ENCODE measurements around the gene DNAJA2.
A peak's percentile ranks its signal among the peaks of the same experiment; 100 is the strongest.

The DNAJA2 gene

DNA sequence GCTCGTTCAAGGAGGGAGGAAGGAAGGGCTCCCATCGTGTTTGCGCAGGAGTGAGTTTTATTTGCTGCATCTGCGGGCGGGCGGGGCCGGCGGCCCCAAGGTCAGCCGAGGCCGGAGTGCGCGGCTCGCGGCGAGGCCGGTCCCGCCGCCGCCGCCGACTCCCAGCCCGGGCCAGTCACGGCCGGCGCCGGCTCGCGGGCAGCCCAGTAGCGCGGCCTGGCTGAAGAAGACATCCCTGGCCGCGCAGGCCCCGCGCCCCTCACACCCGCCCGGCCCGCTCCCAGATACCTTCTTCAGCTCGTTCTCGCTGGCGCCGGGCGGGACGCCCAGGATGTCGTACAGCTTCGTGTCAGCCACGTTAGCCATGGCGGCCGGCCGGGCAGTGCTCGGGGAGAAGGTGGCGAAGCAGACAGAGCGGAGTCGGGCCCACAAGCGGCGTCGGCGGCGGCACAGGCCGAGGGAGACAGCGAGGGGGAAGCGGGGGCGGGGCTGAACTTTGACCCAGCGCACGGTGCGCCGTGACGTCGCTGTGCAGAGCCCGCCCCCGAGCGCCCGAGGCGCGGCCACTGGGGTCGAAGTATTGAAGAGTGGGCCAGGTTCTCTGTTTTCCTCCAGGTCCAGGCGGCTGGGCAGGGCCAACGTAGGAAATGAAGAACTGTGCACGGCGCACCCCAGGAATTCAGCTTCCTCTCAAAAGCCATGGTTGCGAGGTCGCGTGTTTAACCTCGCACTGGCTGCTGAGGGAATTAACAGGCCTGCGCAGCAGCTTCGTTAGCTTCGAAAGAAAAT is at the start of gene DNAJA2:
DNAJA2 (minus strand) TSS at position 468 of the 789 bp plus-strand sequence; CDS start at position 366, 102 bp downstream.
- DNase-seq (ENCODE audit: low read depth) = peak; percentile 93
- TF ChIP-seq, protein P1, sequence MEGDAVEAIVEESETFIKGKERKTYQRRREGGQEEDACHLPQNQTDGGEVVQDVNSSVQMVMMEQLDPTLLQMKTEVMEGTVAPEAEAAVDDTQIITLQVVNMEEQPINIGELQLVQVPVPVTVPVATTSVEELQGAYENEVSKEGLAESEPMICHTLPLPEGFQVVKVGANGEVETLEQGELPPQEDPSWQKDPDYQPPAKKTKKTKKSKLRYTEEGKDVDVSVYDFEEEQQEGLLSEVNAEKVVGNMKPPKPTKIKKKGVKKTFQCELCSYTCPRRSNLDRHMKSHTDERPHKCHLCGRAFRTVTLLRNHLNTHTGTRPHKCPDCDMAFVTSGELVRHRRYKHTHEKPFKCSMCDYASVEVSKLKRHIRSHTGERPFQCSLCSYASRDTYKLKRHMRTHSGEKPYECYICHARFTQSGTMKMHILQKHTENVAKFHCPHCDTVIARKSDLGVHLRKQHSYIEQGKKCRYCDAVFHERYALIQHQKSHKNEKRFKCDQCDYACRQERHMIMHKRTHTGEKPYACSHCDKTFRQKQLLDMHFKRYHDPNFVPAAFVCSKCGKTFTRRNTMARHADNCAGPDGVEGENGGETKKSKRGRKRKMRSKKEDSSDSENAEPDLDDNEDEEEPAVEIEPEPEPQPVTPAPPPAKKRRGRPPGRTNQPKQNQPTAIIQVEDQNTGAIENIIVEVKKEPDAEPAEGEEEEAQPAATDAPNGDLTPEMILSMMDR (IDR thresholded peaks at IDR 0.05; ENCODE audit: insufficient read depth, low read depth, low read length, missing control alignments) = no peak
- peak within 1 kb of the TSS; percentile 73 for H3K4me3 ChIP-seq (ENCODE audit: low read depth, low read length)

DNA sequence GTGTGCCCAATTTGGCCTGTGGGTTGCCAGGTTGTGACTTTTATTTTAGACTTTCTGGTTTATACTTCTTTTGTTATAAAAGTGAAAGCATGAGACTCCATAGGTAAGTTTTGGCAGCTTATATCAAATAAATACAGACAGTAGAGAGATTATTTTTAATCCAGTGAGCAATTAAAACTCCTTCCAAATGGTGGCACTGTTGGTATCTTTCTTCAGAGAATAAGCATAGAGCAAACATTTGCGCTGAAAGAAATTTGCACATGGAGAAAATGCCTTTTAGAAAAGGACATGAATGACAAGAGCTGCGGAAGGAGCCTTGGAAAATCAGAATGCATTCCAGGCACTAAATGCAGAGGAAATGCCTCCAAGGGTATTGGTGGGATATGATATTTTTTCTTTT is 46.1 kb upstream of the DNAJA2 start:
- no peak overlapping the region for H3K4me3 ChIP-seq (ENCODE audit: low read depth, low read length)
- TF ChIP-seq, protein P1 (IDR thresholded peaks at IDR 0.05; ENCODE audit: insufficient read depth, low read depth, low read length, missing control alignments) = no peak
- DNase-seq (ENCODE audit: low read depth) = no peak

DNA sequence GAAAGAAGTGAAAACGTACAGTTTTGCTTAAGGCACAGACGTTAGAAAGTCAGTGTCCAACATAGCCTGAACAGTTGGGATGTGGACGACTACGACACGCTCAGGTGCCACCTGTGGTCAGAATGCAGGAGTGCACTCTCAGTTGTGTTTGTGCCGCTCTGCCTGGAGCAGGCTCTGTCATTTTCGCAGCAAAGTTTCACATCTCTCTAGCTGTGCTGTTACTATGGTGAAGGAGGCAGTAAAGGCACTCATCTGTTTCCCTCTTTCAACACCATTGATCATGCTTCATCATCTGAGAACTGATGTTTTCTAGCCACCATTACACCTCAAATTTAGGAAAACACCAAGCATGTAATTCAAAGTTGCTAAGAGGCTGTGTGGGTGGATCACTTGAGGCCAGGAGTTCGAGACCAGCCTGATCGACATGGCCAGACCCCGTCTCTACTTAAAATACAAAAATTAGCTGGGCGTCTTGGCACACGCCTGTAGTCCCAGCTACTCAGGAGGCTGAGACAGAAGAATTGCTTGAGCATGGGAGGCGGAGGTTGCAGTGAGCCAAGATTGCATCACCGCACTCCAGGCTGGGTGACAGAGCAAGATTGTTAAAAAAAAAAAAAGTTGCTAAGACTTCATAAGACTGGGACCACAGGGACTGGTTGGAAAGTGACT is 44.9 kb upstream of the DNAJA2 start:
- no peak overlapping the region; the same call in 1 of the 2 replicates for H3K4me3 ChIP-seq (ENCODE audit: low read depth, low read length)
- peak; percentile 96 for DNase-seq (ENCODE audit: low read depth)
- TF ChIP-seq, protein P1 (IDR thresholded peaks at IDR 0.05; ENCODE audit: insufficient read depth, low read depth, low read length, missing control alignments) = peak; percentile 68

DNA sequence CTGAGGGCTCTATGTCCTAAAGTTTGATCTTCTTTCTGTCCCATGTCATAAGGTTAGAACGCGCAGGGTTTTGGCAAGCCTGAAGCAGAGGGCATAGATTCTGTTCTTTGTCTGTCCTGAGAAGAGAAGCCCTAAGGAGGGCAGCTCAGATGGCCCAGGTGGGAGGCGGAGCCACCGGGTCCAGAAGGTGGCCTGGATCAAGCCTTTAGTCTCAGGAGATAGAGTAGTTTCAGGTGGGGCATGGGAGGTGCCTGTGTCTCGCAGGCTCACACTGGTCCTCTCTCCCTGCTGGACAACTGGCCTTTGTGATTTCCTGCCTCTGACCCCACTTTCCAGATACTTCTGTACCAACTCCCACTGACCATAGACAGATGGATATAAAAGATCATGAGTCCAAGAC is 44.2 kb upstream of the DNAJA2 start:
- peak overlapping the region; percentile 26 for H3K4me3 ChIP-seq (ENCODE audit: low read depth, low read length)
- no peak for DNase-seq (ENCODE audit: low read depth)
- TF ChIP-seq, protein P1 (IDR thresholded peaks at IDR 0.05; ENCODE audit: insufficient read depth, low read depth, low read length, missing control alignments) = no peak

DNA sequence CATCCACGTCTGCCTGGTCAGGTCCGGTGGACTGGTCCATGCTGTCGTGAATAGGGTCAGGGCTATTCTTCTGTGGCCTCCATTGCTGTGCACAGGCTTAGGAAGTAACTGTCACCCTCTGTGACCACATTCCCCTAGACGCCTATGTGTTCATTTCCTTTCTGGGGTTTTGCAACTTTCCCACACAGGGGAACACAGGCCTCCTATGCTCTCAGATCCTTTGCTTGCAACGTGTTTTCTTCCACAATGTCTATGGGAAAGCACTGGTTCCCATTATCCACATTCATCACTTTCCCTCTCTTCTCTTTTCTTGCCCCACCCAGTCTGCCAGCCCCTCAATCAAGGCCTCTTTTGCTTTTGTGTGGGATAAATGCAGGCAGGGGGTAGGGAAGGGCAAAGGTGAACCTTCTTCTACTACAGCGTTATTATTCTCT is 43.2 kb upstream of the DNAJA2 start:
- peak overlapping the region; percentile 65 for H3K4me3 ChIP-seq (ENCODE audit: low read depth, low read length)
- peak; percentile 80 for DNase-seq (ENCODE audit: low read depth)
- TF ChIP-seq, protein P1 (IDR thresholded peaks at IDR 0.05; ENCODE audit: insufficient read depth, low read depth, low read length, missing control alignments) = no peak

DNA sequence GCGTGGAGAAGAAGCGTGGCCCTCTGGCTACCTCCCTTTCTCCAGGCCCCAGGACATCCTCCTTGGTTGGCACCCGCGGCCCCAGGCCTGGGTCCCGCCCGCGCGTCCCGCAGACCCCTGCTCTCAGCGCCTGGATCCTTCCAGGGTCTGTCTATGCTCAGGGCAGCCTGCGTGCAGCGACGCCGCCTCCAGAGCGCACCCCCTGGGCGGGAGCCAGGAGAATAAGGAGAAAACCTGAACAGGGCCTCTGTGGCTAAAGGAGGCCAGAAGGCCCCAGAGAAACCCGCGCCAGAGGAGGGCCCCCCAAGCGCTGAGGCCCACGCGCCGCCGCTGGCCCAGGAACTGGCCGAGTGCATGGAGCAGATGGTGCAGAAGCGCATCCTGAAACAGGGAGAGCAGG is 40.4 kb upstream of the DNAJA2 start:
- H3K4me3 ChIP-seq (ENCODE audit: low read depth, low read length) = no peak overlapping the region
- no peak for DNase-seq (ENCODE audit: low read depth)
- TF ChIP-seq, protein P1 (IDR thresholded peaks at IDR 0.05; ENCODE audit: insufficient read depth, low read depth, low read length, missing control alignments) = no peak

All from GM12865 (cell line).